Measurements from ENCODE around the gene NACC1.
"Not testable (repeated sequence)": the region's sequence is repeated elsewhere in the genome, so short reads cannot be mapped to it uniquely, and the experiment has no call there.

GRCh38 chr19:13184926-13185325 is 66.9 kb downstream of the NACC1 start:
- not testable (repeated sequence) for TF ChIP-seq ZFX (IDR thresholded peaks at IDR 0.05); CTCF (conservative IDR thresholded peaks at IDR 0.05)
